Right atrium auricular region (tissue), 2 donors: ENCODE results near the gene APOD. TPM values are rescaled to one million over a fixed set of nuclear protein-coding genes. Genes with fewer than 3 reads are reported as not detected.
"Not testable (repeated sequence)": the region's sequence is repeated elsewhere in the genome, so short reads cannot be mapped to it uniquely, and the experiment has no call there.

ENCODE experiments used
- DNase-seq: peaks from one replicate; pipeline ENCODE4 v3.0.0-alpha.2; 2019; ENCODE audit warnings: low spot score
- H3K27ac ChIP-seq, 2 donors: fragments of 200-600 bp; sonication (generic); 1 replicate in 1 of 2; 2 replicates in 1 of 2; pipeline ENCODE4 v1.5.1; 2016 to 2019
- H3K27me3 ChIP-seq, 2 donors: fragments of 200-600 bp; sonication (generic); one replicate each; pipeline versions ENCODE4 v1.5.1 to v1.6.0; 2017 to 2019
- H3K36me3 ChIP-seq: fragments of 200-600 bp; sonication (generic); one replicate; pipeline ENCODE4 v1.5.1; 2016
- H3K4me1 ChIP-seq, 2 donors: fragments of 200-600 bp; sonication (generic); one replicate each; pipeline versions ENCODE4 v1.5.1 to v1.6.0; 2017 to 2019
- H3K4me3 ChIP-seq, 2 donors: fragments of 200-600 bp; sonication (generic); 1 replicate in 1 of 2; 2 replicates in 1 of 2; pipeline ENCODE4 v1.5.1; 2017 to 2019; ENCODE audit warnings: mild to moderate bottlenecking in 1 of 2, moderate library complexity in 1 of 2
- H3K9me3 ChIP-seq, 2 donors: fragments of 200-600 bp; sonication (generic); one replicate each; pipeline ENCODE4 v1.5.1; 2019
- CTCF ChIP-seq, 2 donors: fragments of 200-600 bp; sonication (generic); IDR thresholded peaks; one replicate each; pipeline ENCODE4 v1.5.1; 2019; ENCODE audit warnings: antibody characterized with exemption in 2 of 2
- total RNA-seq, 2 donors: library from RNA; depleted of rRNA; stranded (reverse); fragments of >200 nt; gene quantifications; one replicate each; pipeline ENCODE4 v1.1.0, GENCODE V29; 2016

APOD gene
- total RNA-seq, 2 donors from 2014 or later, result 79.6 to 93.2 TPM

- peaks cover 0 to 17% of the 10 kb centered on the region in 2 donors for H3K4me1 ChIP-seq
- H3K4me3 ChIP-seq, result no peak overlapping the region
- no peak overlapping the region for H3K27ac ChIP-seq
- H3K9me3 ChIP-seq, result no peaks in the 10 kb centered on the region
- TF ChIP-seq CTCF (IDR thresholded peaks at IDR 0.05), result no peak
- no peak for DNase-seq
- H3K27me3 ChIP-seq, result no peaks in the 10 kb centered on the region
- no peaks in the 10 kb centered on the region for H3K36me3 ChIP-seq
Measured at GRCh38 chr3:195597848-195598247, 14.1 kb upstream of the APOD start.

- Histone ChIP-seq H3K36me3 (no peaks in the 10 kb centered on the region), H3K27me3 (no peaks in the 10 kb centered on the region), H3K27ac (no peak overlapping the region), H3K4me3 (no peak overlapping the region), H3K4me1 (peaks cover 0 to 17% of the 10 kb centered on the region in 2 donors), H3K9me3 (no peaks in the 10 kb centered on the region)
- no peak for TF ChIP-seq CTCF (IDR thresholded peaks at IDR 0.05)
- DNase-seq, result no peak
Measured at GRCh38 chr3:195597229-195597628, 13.5 kb upstream of the APOD start.

GRCh38 chr3:195596765-195597171 lies 13.0 kb upstream of the APOD start:
- DNase-seq, result no peak
- no peak overlapping the region for H3K27ac ChIP-seq

DNA sequence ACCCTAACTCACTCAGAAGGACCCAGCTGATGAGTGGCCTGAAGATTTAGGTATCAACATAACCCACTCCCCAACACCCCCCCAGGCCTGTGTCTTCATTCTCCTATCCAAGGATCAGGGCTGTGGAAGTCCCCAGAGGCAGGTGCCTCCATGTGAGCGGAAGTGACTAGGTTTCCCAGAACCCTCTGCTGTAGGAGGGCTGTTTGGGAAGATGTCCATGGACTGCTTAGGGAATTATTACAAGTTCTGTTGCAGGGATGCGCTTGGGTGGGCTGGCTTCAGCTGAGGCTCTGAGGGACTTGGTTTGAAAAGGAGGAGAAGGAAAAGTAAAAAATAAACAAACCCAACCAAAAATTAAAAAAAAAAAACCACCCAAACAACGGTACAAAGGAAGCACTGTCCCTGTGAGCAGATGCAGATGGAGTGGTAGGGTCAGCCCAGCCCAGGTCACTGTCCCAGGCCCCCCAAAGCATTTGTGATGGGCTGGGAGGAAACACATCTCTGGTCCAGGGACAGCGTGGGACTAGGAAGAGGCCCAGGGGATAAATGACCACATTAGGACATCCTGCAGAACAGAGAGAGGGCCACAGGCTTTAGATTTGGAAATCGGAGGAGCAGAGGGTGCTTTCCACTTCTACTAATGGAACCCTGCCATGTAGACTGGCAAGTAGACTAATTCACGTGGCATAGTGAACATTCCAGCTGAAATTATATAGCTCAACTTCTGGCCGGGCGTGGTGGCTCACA lies 12.2 kb upstream of the APOD start:
- peaks cover 0 to 17% of the 10 kb centered on the region in 2 donors for H3K4me1 ChIP-seq
- H3K27ac ChIP-seq, result no peak overlapping the region
- TF ChIP-seq CTCF (IDR thresholded peaks at IDR 0.05), result no peak
- no peak overlapping the region for H3K4me3 ChIP-seq
- no peaks in the 10 kb centered on the region for H3K36me3 ChIP-seq
- DNase-seq, result no peak
- no peaks in the 10 kb centered on the region for H3K27me3 ChIP-seq
- no peaks in the 10 kb centered on the region for H3K9me3 ChIP-seq

More at GRCh38 chr3:195596765-195597171, 13.0 kb upstream of the APOD start:
- Histone ChIP-seq H3K36me3 (no peaks in the 10 kb centered on the region), H3K27me3 (no peaks in the 10 kb centered on the region), H3K4me3 (no peak overlapping the region), H3K9me3 (no peaks in the 10 kb centered on the region), H3K4me1 (peaks cover 0 to 17% of the 10 kb centered on the region in 2 donors)
- TF ChIP-seq CTCF (IDR thresholded peaks at IDR 0.05), result no peak

- Histone ChIP-seq H3K9me3 (peaks cover 0 to 9% of the 10 kb centered on the region in 2 donors), H3K36me3 (no peaks in the 10 kb centered on the region), H3K27ac (no peak overlapping the region), H3K4me3 (no peak overlapping the region), H3K4me1 (peaks cover 0 to 5% of the 10 kb centered on the region in 2 donors), H3K27me3 (no peaks in the 10 kb centered on the region)
- DNase-seq, result no peak
- no peak for TF ChIP-seq CTCF (IDR thresholded peaks at IDR 0.05)
Measured at GRCh38 chr3:195591852-195592251, 8.1 kb upstream of the APOD start.

DNA sequence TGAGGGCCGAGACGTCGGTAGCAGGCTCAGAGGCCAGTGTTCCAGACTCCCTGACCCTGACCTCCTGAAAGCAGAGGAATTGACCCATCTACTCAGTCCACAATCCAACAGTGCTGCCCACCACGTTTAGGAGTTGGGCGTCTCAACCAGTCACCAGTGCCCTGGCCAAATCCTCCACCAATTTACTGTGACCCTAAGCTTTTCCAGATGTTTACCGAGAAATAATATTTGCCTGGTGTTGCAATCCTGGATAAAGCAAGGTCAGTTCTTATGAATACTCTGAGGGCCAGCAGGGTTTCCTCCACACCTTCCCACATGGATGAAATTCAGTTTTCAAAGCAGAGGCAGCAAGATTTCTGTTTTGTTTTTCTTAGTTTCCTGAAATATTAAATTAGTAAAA lies 7.5 kb upstream of the APOD start:
- no peak for DNase-seq
- no peak for TF ChIP-seq CTCF (IDR thresholded peaks at IDR 0.05)
- H3K9me3 ChIP-seq, result peaks cover 0 to 9% of the 10 kb centered on the region in 2 donors
- no peaks in the 10 kb centered on the region for H3K27me3 ChIP-seq
- H3K27ac ChIP-seq, result no peak overlapping the region
- H3K4me1 ChIP-seq, result peaks cover 0 to 2% of the 10 kb centered on the region in 2 donors
- no peak overlapping the region for H3K4me3 ChIP-seq
- no peaks in the 10 kb centered on the region for H3K36me3 ChIP-seq

DNA sequence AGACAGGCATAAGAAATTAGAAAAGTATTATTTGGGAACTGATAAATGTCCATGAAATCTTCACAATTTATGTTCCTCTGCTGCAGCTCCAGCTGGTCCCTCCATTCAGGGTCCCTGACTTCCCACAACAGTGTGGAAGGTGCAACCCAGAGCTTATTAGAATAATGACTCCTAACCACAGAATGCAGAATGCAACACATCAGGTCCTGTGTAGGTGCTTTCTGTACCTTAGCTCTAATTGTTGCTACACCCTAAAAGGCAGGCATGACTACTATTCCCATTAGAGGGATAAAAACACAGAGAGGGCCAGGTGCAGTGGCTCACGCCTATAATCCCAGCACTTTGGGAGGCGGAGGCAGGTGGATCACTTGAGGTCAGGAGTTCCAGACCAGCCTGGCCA lies 6.6 kb upstream of the APOD start:
- H3K4me1 ChIP-seq, H3K27me3 ChIP-seq, H3K4me3 ChIP-seq, H3K27ac ChIP-seq, H3K9me3 ChIP-seq, H3K36me3 ChIP-seq, DNase-seq: not testable (repeated sequence)

DNA sequence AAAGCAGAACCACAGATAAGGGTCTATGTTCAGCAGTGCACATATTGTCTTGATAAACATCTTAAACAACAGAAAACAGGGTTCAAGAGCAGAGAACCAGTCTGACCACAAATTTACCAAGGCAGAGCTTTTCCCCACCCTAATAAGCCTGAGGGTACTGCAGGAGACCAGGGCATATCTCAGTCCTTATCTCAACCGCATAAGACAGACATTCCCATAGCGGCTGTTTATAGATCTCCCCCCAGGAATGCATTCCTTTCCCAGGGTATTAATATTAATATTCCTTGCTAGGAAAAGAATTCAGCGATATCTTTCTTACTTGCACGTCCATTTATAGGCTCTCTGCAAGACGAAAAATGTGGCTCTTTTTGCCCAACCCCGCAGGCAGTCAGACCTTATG lies 6.1 kb upstream of the APOD start:
- not testable (repeated sequence) for H3K9me3 ChIP-seq

More for the DNA sequence above, 6.1 kb upstream of the APOD start:
- H3K27ac ChIP-seq, H3K4me1 ChIP-seq, H3K4me3 ChIP-seq, H3K36me3 ChIP-seq, DNase-seq, H3K27me3 ChIP-seq: not testable (repeated sequence)
